Mesenchymal stem cell (in vitro differentiated cells and primary cell): ENCODE data around the gene VEGFA.
A peak's percentile ranks its signal among the peaks of the same experiment; 100 is the strongest.

Experiments used
- DNase-seq: peaks from one replicate; pipeline ENCODE4 v3.0.0-alpha.2; 2013
- H2AFZ ChIP-seq: one replicate; pipeline ENCODE4 v1.6.1; 2013; ENCODE audit warnings: low read depth, mild to moderate bottlenecking, control low read depth, inconsistent platforms, low read length, moderate library complexity
- H2AK5ac ChIP-seq: 2 replicates; pipeline ENCODE4 v1.6.1; 2013; ENCODE audit warnings: low read length, moderate library complexity, mild to moderate bottlenecking, inconsistent platforms; ENCODE audit not compliant: severe bottlenecking
- H2BK120ac ChIP-seq: one replicate; pipeline ENCODE4 v1.6.1; 2013; ENCODE audit warnings: low read depth, mild to moderate bottlenecking, inconsistent platforms, low read length, moderate library complexity
- H2BK12ac ChIP-seq, 2 experiments: one replicate each; pipeline ENCODE4 v1.6.1; 2013; ENCODE audit warnings: inconsistent platforms in 2 of 2, low read length in 2 of 2, mild to moderate bottlenecking in 2 of 2, moderate library complexity in 2 of 2, control low read depth in 1 of 2
- H2BK15ac ChIP-seq: one replicate; pipeline ENCODE4 v1.6.1; 2013; ENCODE audit warnings: mild to moderate bottlenecking, low read depth, inconsistent platforms; ENCODE audit not compliant: poor library complexity, severe bottlenecking
- H2BK5ac ChIP-seq: 2 replicates; pipeline ENCODE4 v1.6.1; 2013; ENCODE audit warnings: low read depth, mild to moderate bottlenecking, low read length, control low read depth, inconsistent platforms; ENCODE audit not compliant: poor library complexity, severe bottlenecking
- H3K14ac ChIP-seq, 2 experiments: one replicate each; pipeline ENCODE4 v1.6.1; 2013; ENCODE audit warnings: inconsistent platforms in 2 of 2, low read length in 2 of 2, control low read depth in 1 of 2, mild to moderate bottlenecking in 1 of 2, moderate library complexity in 1 of 2
- H3K18ac ChIP-seq, 2 experiments: one replicate each; pipeline ENCODE4 v1.6.1; 2013; ENCODE audit warnings: inconsistent platforms in 2 of 2, low read length in 2 of 2, control low read depth in 1 of 2, low read depth in 1 of 2, mild to moderate bottlenecking in 1 of 2
- H3K23ac ChIP-seq, 2 experiments: one replicate each; pipeline ENCODE4 v1.6.1; 2013; ENCODE audit warnings: inconsistent platforms in 2 of 2, low read length in 2 of 2, mild to moderate bottlenecking in 2 of 2, moderate library complexity in 2 of 2, control low read depth in 1 of 2
- H3K27ac ChIP-seq: 2 replicates; pipeline ENCODE4 v1.5.1; 2013; ENCODE audit warnings: mild to moderate bottlenecking, moderate library complexity, low read length, control low read depth, inconsistent platforms; ENCODE audit not compliant: poor library complexity, severe bottlenecking
- H3K27me3 ChIP-seq, 2 experiments: 2 replicates each; pipeline versions ENCODE4 v1.6.1 to v1.7.0; 2013; ENCODE audit warnings: low read length in 2 of 2, mild to moderate bottlenecking in 2 of 2, moderate library complexity in 2 of 2, control low read depth in 1 of 2, inconsistent platforms in 1 of 2; ENCODE audit not compliant: control insufficient read depth in 1 of 2, insufficient read depth in 1 of 2
- H3K36me3 ChIP-seq, 2 experiments: 2 replicates each; pipeline versions ENCODE4 v1.6.1 to v1.7.0; 2013; ENCODE audit warnings: low read length in 2 of 2, control low read depth in 1 of 2, inconsistent platforms in 1 of 2, low read depth in 1 of 2, mild to moderate bottlenecking in 1 of 2; ENCODE audit not compliant: insufficient read depth in 2 of 2, control insufficient read depth in 1 of 2
- H3K4ac ChIP-seq, 2 experiments: one replicate each; pipeline ENCODE4 v1.6.1; 2013; ENCODE audit warnings: inconsistent platforms in 2 of 2, low read length in 2 of 2, mild to moderate bottlenecking in 2 of 2, moderate library complexity in 2 of 2, control low read depth in 1 of 2, low read depth in 1 of 2
- H3K4me1 ChIP-seq: 2 replicates; pipeline ENCODE4 v1.6.1; 2013; ENCODE audit warnings: low read depth, low read length, control low read depth; ENCODE audit not compliant: control insufficient read depth, insufficient read depth
- H3K4me2 ChIP-seq: 2 replicates; pipeline ENCODE4 v1.6.1; 2013; ENCODE audit warnings: low read length, mild to moderate bottlenecking, inconsistent platforms; ENCODE audit not compliant: poor library complexity, severe bottlenecking
- H3K4me3 ChIP-seq, 2 experiments: 2 replicates each; pipeline versions ENCODE4 v1.5.1 to v1.7.0; 2013; ENCODE audit warnings: low read length in 2 of 2, mild to moderate bottlenecking in 2 of 2, control low read depth in 1 of 2, low read depth in 1 of 2; ENCODE audit not compliant: insufficient read depth in 1 of 2
- H3K79me1 ChIP-seq: replicated peaks from 2 replicates; pipeline ENCODE4 v1.6.1; 2013; ENCODE audit warnings: mild to moderate bottlenecking, control low read depth, low read length, inconsistent platforms; ENCODE audit not compliant: poor library complexity, severe bottlenecking
- H3K9ac ChIP-seq: 2 replicates; pipeline ENCODE4 v1.7.0; 2013; ENCODE audit warnings: mild to moderate bottlenecking, low read length, moderate library complexity
- H3K9me3 ChIP-seq: 2 replicates; pipeline ENCODE4 v1.7.0; 2013; ENCODE audit warnings: mild to moderate bottlenecking, low read length; ENCODE audit not compliant: control insufficient read depth
- H4K8ac ChIP-seq: one replicate; pipeline ENCODE4 v1.6.1; 2013; ENCODE audit warnings: inconsistent platforms, mild to moderate bottlenecking, low read length, moderate library complexity
- H4K91ac ChIP-seq: one replicate; pipeline ENCODE4 v1.6.1; 2013; ENCODE audit warnings: mild to moderate bottlenecking, low read length, inconsistent platforms
- WGBS: methylation state at CpG from one replicate; pipeline ENCODE4 v1.1.7; 2013; ENCODE audit warnings: mixed read lengths; 5-methylcytosine and 5-hydroxymethylcytosine counted together

VEGFA gene

DNA sequence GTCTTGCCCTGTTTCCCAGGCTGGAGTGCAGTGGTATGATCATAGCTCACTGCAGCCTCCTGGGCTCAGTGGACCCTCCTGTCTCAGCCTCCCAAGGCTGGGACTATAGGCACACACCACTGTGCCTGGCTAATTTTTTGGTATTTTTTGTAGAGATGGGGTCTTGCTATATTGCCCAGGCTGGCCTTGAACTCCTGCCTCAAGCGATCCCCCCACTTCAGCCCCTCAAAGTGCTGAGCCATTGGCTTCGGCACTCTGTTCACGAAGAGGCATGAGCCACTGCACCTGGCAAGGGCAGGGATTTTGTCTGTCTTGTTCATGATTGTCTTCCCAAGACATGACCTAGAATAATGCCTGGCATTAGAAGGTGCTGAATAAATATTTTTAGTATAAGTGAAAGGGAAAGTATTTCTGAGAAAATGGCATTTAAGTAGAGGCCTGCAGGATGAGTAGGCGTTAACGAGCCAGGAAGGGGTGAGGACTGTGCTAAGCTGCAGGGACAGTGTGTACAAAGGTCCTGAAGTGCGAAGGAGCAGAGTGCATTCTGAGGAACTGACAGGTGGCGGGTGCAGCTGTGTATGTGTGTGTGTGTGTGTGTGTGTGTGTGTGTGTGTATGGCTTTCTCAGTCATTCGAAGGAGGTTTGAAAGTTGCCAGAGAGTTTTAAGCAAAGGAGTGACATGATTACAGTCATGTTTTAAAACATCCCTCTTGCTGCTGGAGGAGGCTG, 43.0 kb downstream of the VEGFA start:
- Histone ChIP-seq H3K23ac (no peak overlapping the region), H3K4me1 (peaks cover 10% of the 10 kb centered on the region), H3K9ac (no peak overlapping the region), H3K18ac (no peak overlapping the region), H4K91ac (no peak overlapping the region), H3K27ac (no peak overlapping the region), H3K4ac (peak overlapping the region in 1 of 2 experiments; percentile 4), H3K14ac (no peak overlapping the region), H2BK5ac (no peak overlapping the region), H3K79me1 (no peaks in the 10 kb centered on the region), H2BK12ac (peak overlapping the region in 1 of 2 experiments; percentile 15), H4K8ac (peak overlapping the region; percentile 56), H2AFZ (peak overlapping the region; percentile 36), H3K9me3 (no peaks in the 10 kb centered on the region), H2BK120ac (no peak overlapping the region), H2BK15ac (no peak overlapping the region), H3K27me3 (no peaks in the 10 kb centered on the region), H2AK5ac (no peak overlapping the region), H3K4me2 (no peak overlapping the region), H3K36me3 (no peaks in the 10 kb centered on the region), H3K4me3 (no peak overlapping the region)
- 61% methylated on average over 8 of the region's 8 CpGs for WGBS
- DNase-seq, result peak; percentile 50

DNA sequence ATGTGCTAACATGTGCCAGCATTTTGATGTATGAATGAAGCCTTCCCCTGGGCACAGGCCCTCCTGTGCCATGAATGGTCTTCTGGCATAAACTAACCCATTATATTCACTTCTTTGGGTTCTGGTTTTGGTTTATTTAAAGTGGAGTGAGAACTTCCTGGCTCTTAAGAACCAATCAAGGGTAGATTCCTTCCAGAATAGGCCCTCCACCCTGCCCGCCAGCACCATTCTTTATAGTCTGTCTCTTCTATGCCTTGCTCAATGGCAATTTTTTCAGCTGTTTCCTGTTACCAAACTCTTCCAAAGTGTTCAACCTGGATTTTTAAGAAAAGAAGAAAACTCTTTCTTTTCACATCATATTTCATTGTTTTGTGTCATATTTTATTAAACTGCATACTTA, 44.1 kb downstream of the VEGFA start:
- Histone ChIP-seq H3K14ac (no peak overlapping the region), H2AFZ (no peak overlapping the region), H2AK5ac (no peak overlapping the region), H3K23ac (no peak overlapping the region), H3K27ac (no peak overlapping the region), H3K9ac (no peak overlapping the region), H3K27me3 (no peaks in the 10 kb centered on the region), H2BK120ac (no peak overlapping the region), H3K4me3 (no peak overlapping the region), H3K4me1 (peaks cover 10% of the 10 kb centered on the region), H3K4ac (no peak overlapping the region), H2BK15ac (no peak overlapping the region), H3K36me3 (no peaks in the 10 kb centered on the region), H4K8ac (no peak overlapping the region), H2BK12ac (no peak overlapping the region), H2BK5ac (no peak overlapping the region), H3K9me3 (no peaks in the 10 kb centered on the region), H3K79me1 (no peaks in the 10 kb centered on the region), H4K91ac (no peak overlapping the region), H3K18ac (no peak overlapping the region), H3K4me2 (no peak overlapping the region)
- 75% methylated on average over 1 of the region's 1 CpG for WGBS
- DNase-seq, result no peak

GRCh38 chr6:43814865-43815264, 44.9 kb downstream of the VEGFA start:
- Histone ChIP-seq H2BK120ac (no peak overlapping the region), H2AFZ (no peak overlapping the region), H3K9me3 (no peaks in the 10 kb centered on the region)

DNA sequence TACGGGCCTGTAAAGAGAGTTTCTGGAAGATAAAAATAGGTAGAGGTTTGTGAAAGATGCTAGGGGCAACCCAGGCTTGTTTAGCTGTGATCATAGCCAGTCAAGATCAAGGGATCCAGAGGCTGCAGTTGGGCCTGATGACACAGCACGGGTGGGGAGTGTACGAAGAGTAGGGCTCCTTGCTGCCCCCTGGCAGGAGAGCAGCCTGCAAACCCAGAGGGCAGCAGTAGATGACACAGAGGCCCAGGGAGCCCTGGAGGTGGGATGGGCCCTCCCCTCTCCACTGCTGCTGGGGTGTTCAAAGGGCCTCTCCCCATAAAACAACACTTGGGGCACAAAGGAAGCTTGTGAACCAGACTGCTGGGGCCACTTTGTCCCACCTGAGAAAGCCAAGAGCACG, 47.2 kb downstream of the VEGFA start:
- no peaks in the 10 kb centered on the region for H3K9me3 ChIP-seq
- peaks cover 2% of the 10 kb centered on the region for H3K4me1 ChIP-seq
- DNase-seq, result peak; percentile 64
- H2BK120ac ChIP-seq, result no peak overlapping the region
- no peaks in the 10 kb centered on the region for H3K79me1 ChIP-seq
- peaks cover 0 to 10% of the 10 kb centered on the region in 2 experiments for H3K27me3 ChIP-seq
- no peak overlapping the region for H3K9ac ChIP-seq
- H3K23ac ChIP-seq, result no peak overlapping the region
- no peak overlapping the region for H2BK12ac ChIP-seq
- no peak overlapping the region for H3K4me3 ChIP-seq
- H3K36me3 ChIP-seq, result no peaks in the 10 kb centered on the region
- no peak overlapping the region for H2BK5ac ChIP-seq
- peak overlapping the region; percentile 45 for H4K91ac ChIP-seq
- no peak overlapping the region for H3K18ac ChIP-seq
- H3K27ac ChIP-seq, result no peak overlapping the region
- no peak overlapping the region for H3K4ac ChIP-seq
- no peak overlapping the region for H4K8ac ChIP-seq
- 56% methylated on average over 4 of the region's 4 CpGs for WGBS
- no peak overlapping the region for H3K4me2 ChIP-seq
- H2AK5ac ChIP-seq, result no peak overlapping the region
- H2AFZ ChIP-seq, result no peak overlapping the region
- H2BK15ac ChIP-seq, result no peak overlapping the region
- H3K14ac ChIP-seq, result no peak overlapping the region

More at GRCh38 chr6:43814865-43815264, 44.9 kb downstream of the VEGFA start:
- peak overlapping the region in 1 of 2 experiments; percentile 37 for H2BK12ac ChIP-seq
- H2BK5ac ChIP-seq, result no peak overlapping the region
- H3K9ac ChIP-seq, result no peak overlapping the region
- H3K14ac ChIP-seq, result no peak overlapping the region
- H3K36me3 ChIP-seq, result no peaks in the 10 kb centered on the region
- H2AK5ac ChIP-seq, result no peak overlapping the region
- H3K4me1 ChIP-seq, result peaks cover 6% of the 10 kb centered on the region
- H2BK15ac ChIP-seq, result no peak overlapping the region
- no peak for DNase-seq
- no peak overlapping the region for H3K27ac ChIP-seq
- no peak overlapping the region for H3K4me2 ChIP-seq
- H3K18ac ChIP-seq, result no peak overlapping the region
- 49% methylated on average over 2 of the region's 2 CpGs for WGBS
- no peaks in the 10 kb centered on the region for H3K79me1 ChIP-seq
- peaks cover 0 to 4% of the 10 kb centered on the region in 2 experiments for H3K27me3 ChIP-seq
- H3K4ac ChIP-seq, result no peak overlapping the region
- no peak overlapping the region for H4K91ac ChIP-seq
- no peak overlapping the region for H3K4me3 ChIP-seq
- no peak overlapping the region for H4K8ac ChIP-seq
- no peak overlapping the region for H3K23ac ChIP-seq
